Right kidney (tissue), 9 donors: ENCODE results near the gene OR52R1.
"Not testable (repeated sequence)": the region's sequence is repeated elsewhere in the genome, so short reads cannot be mapped to it uniquely, and the experiment has no call there.

ENCODE experiments used
- DNase-seq: peaks from one replicate; pipeline ENCODE4 v3.0.0-alpha.2; 2016
- long read RNA-seq, 8 donors: transcript quantifications; one replicate each; lab custom pipeline, GENCODE V29; 2026

OR52R1 gene
- long read RNA-seq, donor 1, result 0 reads
- long read RNA-seq, donor 2, result 0 reads
- long read RNA-seq, donor 3, result 0 reads
- long read RNA-seq, donor 4, result 0 reads
- long read RNA-seq, donor 5, result 0 reads
- long read RNA-seq, donor 6, partial matches to known transcripts, result 0 of 1 reads
- long read RNA-seq, donor 6, other reads (novel, unspliced or antisense), result 0 of 1 reads
- long read RNA-seq, donor 7, result 0 reads
- long read RNA-seq, donor 8, result 0 reads

DNA sequence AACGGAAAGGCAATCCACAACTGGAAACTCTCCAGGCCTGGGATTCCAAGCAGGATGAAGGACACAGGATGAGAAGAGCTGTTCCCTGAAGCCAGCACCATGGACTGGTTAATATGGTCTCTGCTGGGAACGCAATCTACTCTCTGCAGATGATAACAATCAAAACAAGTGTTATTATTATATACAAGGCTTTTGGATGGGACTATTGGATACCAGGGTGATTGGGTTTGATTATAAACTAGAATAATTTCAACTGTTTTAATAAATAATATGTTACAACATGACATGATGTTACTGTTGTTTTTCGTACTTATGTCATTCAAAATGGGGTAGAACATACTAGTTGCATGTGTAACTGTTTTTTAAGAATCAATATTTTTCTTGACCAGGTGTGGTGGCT is at the start of gene OR52R1:
Gene OR52R1 (minus strand): TSS at position 101 of the 400 bp plus-strand sequence. CDS start 0 bp downstream, at position 101.
- no peak for DNase-seq

DNA sequence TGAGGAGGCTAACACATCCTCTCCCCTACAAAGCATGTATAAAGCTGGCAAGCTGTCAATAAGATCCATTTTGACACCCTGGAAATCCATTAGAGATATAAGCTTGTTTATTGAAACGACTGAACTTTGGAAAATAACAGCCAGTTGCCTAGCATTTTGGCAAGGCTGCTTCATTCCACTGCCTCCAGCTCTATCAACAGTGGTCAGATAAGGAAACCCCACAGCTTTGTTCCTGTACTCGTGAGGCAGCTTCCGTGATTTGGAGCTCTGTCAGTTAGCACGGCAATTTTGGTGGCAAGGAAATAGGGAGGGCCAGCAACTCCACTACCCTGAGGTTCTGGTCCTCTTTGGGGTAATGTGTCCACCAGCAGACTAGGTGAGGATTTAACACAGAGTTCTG is 46.9 kb upstream of the OR52R1 start:
- no peak for DNase-seq

DNA sequence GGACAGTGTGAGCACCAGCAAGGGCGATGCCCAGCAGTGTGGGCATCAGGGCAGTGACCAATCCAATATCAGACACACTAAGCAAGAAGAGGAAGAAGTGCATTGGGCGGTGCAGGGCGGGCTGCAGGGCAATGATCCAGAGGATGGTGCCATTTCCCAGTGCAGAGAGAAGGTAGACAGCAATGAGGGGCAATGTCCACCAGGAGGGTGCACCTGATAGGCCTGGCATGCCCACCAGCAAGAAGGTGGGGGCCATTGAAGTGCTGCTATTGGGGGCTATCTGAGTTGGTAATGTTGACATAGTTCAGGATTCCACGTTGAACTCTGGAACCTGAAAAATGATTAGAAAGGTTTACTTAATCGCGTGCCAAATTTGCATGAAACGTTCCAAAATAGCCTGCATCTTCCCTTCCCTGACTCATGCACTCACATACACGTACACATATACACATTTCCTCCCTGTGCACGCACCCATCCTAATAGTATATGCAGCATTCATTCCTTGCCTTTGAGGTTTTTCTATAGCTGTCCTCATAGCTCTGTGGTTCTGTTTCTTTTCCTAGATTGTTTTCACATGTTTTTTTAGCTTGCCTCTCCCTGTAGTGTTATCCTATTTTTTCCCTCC is 44.8 kb upstream of the OR52R1 start, which contains the start of gene OR51S1:
Gene OR51S1 (minus strand): TSS at position 301 of the 625 bp plus-strand sequence. CDS start 0 bp downstream, at position 301.
- no peak for DNase-seq

DNA sequence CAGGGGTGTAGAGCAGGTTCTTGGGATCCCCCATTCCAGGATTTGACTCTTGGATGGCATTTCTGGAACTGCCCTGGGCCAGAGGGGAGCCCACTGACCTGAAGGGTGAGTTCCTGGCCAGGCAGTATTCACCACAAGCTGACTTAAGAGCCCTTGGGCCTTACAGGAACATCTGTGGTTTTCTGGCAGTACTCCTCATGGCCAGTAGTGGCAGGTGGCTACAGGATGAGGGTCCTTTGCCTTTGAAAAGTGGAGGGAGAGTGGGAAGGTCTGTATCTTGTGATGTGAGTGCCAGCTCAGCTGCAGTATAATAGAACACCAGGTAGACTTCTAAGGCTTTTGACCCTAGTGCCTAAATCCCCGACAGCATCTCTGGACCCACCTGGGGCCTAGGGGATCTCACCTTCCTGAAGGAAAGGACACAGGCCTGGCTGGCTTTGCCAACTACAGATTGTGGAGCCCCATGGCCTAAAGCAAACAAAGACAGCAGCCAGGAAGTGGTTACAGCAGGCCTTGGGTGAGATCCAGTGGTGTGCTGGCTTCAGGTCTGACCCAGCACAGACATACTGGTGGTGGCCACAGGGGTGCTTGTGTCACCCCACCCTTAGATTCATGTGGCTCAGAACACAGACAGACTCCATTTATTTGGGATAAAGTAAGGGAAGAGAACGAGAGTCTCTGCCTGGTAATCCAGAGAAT is 35.8 kb upstream of the OR52R1 start:
- DNase-seq, result no peak

DNA sequence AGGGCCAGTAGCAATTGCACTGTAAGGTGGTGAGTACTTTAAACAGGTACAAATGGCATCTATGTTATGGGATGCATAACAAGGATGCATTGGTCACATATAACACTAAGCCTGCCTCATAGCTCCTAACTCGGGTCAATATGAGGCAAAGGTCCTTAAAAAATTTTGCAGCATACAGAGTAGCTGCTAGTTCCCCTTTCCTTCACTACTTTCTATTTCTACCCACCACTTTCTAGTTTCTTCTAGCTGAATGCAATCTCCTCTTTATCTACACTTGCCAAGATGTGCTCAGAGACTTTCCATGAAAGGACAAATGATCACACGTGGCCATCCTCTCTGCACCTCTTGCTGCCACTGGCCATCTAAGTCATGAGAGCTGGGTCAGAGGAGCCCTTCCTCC is 26.7 kb upstream of the OR52R1 start:
- DNase-seq, result no peak

DNA sequence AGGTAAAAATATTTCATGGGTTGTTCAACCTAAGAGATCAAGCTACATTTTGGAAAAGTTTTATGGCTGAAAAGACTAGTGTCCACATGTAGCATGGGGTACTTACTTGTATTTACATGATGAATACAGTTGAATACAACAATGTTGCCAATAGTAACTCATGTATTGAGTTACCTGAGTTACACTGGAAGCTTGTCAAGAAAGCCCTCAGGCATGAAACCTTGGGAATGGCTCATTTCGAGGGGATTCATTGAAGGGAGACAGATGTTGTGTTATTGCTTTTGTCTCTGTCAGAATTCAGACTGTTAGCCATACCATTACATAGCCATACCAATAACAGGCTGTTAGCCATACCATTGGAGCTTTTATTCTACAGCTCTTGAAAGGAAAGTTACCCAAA is 26.2 kb upstream of the OR52R1 start:
- no peak for DNase-seq

DNA sequence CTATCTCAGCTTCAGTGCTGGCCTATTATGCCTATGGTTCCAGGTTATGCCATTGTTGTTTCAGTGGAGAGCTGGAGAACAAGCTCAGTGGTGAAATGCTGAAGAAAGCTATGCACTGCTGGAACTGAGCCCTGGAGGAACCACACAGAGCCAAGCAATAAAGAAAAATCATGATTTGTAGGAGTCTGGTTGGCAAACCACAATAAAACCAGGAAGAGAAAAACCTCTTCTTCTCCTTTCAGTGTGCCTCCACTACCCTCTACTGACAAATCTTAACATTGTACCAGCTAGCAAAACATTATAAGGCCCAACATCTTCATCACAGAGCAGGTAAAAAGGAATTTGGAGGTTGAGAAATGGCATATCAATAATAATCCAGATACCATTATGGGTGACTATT is 22.2 kb upstream of the OR52R1 start:
- no peak for DNase-seq

DNA sequence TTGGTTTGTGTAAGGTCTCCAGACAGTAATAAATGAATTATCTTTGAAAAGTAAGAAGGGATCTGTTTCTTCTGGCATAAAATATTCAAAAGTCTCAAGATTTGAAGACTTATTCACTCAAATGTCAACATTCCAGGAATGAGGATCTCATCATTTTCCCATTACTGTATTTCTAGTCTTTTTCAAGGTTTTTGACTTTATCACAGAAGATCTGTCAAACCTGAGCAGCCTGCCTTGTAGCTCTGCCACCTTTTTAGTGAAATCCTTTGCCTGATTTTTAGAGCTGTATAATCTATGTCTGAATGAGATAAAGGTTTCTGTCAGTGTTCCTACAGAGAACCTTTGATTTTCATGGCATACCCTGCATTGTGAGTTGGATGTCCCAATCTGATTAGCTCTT is 21.0 kb upstream of the OR52R1 start:
- no peak for DNase-seq

DNA sequence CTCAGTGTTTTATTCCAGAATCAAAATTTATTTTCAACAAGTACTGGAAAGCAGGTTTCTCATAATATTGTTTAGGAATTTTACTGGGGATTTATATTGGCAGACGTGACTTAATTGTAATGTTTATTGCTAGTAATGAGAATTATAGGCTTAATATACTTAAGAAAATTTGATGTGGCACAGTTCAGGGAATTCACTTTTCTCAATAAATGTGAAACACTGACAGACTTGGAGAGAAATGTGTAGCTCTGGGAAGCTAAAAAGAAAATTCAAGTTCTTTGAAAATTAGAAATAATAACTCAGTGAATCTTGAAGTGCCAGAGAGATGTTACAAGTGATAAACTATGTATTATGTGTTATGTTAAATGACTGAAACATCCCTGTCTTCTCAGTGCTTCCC is 16.8 kb upstream of the OR52R1 start, which contains the start of gene OR51F2:
Gene OR51F2 (plus strand): TSS at position 301 of the 400 bp plus-strand sequence. CDS start 101 bp downstream, outside the sequence.
- no peak for DNase-seq

DNA sequence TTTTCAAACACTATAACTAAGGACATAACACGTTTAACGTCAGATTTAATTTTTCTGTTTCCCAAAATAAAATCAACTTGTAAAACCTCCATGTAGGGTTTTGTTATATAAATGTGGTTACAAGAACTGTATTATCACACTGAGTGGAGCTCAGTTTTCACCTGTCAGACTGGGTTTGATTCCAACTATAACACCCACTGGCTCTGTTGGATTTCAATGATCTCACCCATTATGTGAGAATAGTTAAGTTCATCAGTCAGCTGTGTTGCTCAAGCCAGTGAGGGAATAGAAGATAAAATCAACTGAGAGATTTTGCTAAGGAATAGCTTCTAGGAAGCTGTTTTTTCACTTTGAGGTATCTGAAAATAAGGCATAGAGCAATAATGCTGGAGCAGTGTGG is 5.1 kb upstream of the OR52R1 start:
- DNase-seq, result no peak

DNA sequence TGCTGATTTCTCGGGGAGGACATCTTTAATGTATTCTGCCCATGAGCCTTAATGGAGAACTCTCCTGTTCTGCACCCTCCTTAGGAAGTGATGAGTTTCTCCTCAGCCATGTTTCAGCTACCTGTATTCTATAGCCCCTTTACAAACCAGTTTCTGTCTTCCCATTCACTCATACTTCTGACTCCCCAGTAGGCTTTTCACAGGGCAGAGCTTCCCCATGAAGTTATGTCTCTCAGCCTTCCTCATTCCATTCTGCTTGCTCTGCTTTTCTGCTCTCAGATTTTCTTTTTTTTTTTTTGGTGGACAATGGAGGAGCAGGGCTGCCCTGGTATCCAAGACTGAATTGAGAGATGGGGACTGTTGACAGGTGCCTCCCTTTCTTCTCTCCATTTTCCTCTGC is 4.3 kb upstream of the OR52R1 start:
- no peak for DNase-seq

DNA sequence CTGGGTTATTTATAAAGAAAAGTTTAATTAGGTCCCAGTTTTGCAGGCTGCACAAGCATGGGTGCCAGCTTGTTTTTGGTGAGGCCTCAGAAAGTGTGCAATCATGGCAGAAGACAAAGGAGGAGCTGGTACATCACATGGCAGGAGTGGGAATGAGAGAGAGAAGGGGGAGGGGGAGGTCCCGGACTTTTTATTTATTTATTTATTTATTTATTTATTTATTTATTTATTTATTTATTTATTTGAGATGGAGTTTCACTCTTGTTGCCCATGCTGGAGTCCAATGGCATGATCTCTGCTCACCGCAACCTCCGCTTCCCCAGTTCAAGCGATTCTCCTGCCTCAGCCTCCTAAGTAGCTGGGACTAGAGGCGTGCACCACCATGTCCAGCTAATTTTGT is 2.9 kb downstream of the OR52R1 start:
- not testable (repeated sequence) for DNase-seq

DNA sequence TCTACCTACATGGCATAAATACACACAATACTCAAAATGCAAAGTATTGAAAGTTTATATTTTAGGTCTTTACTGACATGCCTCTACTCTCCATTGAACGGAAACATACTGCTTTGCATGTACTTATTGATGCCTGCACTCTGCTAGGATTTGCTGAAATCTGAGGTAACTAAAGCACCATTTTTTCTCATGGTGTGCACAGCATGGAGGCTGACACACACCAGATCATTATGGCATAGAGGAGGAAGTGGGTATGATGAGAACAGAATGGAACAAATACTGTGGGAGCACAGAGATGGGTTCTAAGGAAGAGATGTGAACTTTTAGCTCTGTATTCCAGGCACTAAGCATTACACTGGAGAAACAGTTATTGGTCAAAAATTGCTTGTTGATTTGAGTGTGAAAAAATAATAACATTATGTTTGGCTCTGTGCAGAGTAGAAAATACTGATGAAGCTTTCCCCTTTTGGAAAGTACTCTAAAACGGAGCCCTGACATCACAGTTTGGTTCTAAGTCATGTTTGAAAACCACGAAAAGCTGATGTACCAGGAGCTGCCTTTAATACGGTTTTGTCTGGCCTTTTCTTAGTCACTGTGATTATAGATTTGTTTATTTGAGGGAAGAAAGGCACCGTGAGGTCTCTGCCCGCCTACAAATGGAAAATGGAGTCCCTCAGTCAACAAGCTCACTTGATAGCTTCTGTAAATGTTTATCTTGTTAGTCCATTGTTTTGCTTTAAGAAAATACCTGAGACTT is 5.6 kb downstream of the OR52R1 start:
- DNase-seq, result no peak

DNA sequence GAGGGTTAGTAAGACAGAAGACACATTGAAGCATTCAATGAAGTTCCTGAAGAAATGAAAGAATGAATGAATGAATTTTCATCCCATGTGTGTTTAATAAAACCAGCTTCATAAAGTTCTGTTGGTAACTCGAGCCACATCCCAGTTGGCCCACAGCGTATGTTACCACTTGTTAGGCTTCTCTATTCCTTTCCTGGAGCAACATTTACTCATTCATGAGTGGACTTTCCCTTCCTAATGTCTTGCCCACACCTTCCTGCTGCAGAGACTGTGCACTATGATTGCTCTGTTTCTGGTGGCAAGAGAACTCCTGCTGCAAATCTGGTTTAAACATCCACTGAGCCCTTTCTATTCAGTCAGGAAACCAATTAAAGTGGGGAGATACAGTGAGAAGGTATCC is 7.0 kb downstream of the OR52R1 start:
- no peak for DNase-seq

DNA sequence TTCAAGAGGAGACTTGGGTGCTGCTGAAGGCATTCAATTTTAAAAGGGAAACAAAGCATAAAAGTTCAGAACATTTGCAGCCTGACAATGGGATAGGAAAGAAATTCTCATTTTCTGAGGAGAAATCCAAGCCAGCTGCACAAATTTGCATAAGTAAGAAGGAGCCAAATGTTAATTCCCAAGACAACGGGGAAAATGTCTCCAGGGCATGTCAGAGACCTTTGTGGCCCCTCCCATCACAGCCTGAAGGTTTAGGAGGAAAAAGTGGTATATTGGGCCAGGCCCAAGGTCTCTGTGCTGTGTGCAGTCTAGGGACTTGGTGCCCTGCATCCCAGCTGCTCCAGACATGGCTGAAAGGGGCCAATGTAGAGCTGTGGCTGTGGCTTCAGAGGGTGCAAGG is 21.7 kb downstream of the OR52R1 start:
- no peak for DNase-seq

DNA sequence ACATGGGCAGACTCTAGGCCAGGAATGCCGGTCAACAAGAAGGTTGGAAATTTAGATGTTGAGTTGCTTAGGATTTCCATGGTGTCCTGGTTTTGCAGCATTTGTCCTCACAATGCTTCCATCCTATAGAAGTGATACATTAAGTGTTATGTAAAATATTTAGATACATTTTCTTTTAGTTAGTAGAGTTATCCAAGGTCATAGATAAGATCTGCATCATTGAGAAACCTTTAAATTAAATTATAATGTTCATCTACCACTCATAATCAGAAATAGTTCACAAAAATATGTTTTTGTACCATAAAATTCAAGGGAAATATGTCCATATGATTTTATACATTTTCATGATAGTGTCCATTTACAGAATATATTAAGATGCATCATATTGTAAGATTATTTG is 34.3 kb downstream of the OR52R1 start, which contains the start of gene OR51F1:
Gene OR51F1 (minus strand): TSS at position 101 of the 400 bp plus-strand sequence. CDS start 0 bp downstream, at position 101.
- no peak for DNase-seq

DNA sequence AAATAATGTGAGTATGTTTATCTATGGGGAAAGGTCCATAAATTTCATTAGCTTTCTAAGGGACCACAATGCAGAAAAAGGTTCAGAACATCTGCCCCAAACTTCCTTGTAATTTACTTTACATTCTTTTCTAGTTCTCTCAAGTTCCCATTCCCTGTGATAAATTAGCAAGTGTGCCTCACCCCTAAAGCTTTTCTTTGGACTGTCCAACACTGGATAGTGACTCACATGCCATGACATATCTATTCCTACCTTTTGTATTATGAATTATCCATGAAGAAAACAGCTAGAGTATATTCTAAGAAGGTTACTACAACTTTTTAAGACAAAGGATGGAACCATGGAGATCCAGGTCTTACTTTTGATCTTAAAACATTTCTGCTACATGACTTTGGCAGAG is 36.1 kb downstream of the OR52R1 start:
- no peak for DNase-seq

DNA sequence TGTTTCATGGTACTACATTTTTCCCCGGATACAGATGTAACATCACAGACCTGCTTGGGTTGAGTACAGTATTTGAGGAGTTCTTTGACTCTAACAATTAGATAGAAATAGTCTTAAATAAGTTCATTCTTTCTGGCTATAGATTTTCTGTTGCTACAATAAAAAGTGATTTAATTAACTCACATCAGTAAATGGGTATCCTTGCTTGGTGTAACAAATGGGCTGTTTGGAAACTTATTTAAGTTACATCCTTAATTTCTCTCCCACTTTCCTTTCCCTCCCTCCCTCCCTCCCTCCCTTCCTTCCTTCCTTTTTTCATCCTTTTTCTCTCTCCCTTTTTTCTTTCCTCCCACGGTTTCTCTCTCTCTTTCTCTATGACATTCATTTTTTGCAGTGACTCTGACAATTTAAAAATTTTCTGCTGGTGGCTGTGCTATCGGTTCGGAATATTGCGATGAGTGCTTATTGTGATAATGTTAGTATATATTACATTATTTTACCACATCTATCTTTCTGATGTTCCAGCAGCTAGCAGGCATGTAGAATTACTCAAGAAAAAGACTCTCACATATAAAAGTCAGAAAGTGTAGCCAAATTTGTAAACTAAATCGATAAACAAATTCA is 37.6 kb downstream of the OR52R1 start:
- DNase-seq, result no peak

DNA sequence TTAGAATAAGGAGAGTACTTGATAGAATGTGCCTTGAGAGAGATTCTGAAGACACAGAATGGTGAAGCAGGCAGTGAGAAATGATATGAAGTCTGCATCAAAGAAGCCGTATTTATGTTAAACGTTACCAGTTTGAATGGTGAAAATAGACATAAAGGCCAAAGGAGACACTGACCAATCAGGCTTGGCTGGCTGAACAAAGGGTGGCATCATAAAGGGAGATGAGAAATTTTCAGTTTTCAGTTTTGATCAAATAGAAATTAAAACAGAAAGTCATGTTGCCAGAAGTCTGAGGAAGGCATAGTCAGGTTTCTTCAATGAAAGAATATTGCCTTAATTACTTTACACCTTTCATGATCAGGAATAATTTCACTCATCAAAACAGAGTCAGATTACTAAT is 41.1 kb downstream of the OR52R1 start:
- no peak for DNase-seq
